GM12891 (cell line): ENCODE measurements around the gene BANF2.

Experiments
- PAX5 ChIP-seq: IDR thresholded peaks from 2 replicates; pipeline ENCODE4 v1.6.1; 2011; ENCODE audit warnings: low read length, moderate library complexity, mild to moderate bottlenecking; ENCODE audit not compliant: insufficient read depth, severe bottlenecking
- POLR2A ChIP-seq: IDR thresholded peaks from 2 replicates; pipeline ENCODE4 v1.6.1; 2011; ENCODE audit warnings: low read depth, low read length, control low read depth
- POLR2AphosphoS5 ChIP-seq: IDR thresholded peaks from 2 replicates; pipeline ENCODE4 v1.6.1; 2011; ENCODE audit warnings: low read depth, low read length, control low read depth
- POU2F2 ChIP-seq: IDR thresholded peaks from 2 replicates; pipeline ENCODE4 v1.6.1; 2011; ENCODE audit warnings: low read depth, mild to moderate bottlenecking, control low read depth, low read length, moderate library complexity
- SPI1 ChIP-seq: IDR thresholded peaks from 2 replicates; pipeline ENCODE4 v1.6.1; 2011; ENCODE audit warnings: low read depth, low read length, control low read depth
- TAF1 ChIP-seq: IDR thresholded peaks from 2 replicates; pipeline ENCODE4 v1.6.1; 2011; ENCODE audit warnings: low read depth, low read length, control low read depth

GRCh38 chr20:17759449-17759848 lies 59.7 kb downstream of the BANF2 start:
- TF ChIP-seq POLR2A (no peak), POU2F2 (no peak), POLR2AphosphoS5 (no peak), TAF1 (no peak), SPI1 (no peak), PAX5 (no peak)
